H1 (cell line): ENCODE measurements around the gene DYNLT2B. TPM values are rescaled to one million over a fixed set of nuclear protein-coding genes. Genes with fewer than 3 reads are reported as not detected.

ENCODE experiments used
- CTCF ChIA-PET: fragments of 300-600 bp; sonication (Branson Sonifier 250); formaldehyde crosslinking; loops from one replicate; lab custom pipeline; 2021; ENCODE audit not compliant: partially characterized antibody; lab: Charles Lee
- POLR2A ChIA-PET: fragments of 300-600 bp; sonication (Branson Sonifier 250); formaldehyde crosslinking; loops from one replicate; lab custom pipeline; 2021; ENCODE audit warnings: inconsistent platforms; ENCODE audit not compliant: partially characterized antibody; lab: Charles Lee
- DNase-seq, 2 experiments: peaks; one replicate each; pipeline versions ENCODE4 v3.0.0 to v3.0.0-alpha.2; 2010 to 2022; ENCODE audit warnings: low spot score in 2 of 2, low read depth in 1 of 2, mixed read lengths in 1 of 2
- FAIRE-seq: peaks from 2 replicates; lab custom pipeline; 2011; peaks lifted over from hg19 to GRCh38; lab: Jason Lieb, UNC
- H2AFZ ChIP-seq: 2 replicates; pipeline ENCODE4 v1.8.1; 2012; ENCODE audit warnings: low read length, inconsistent platforms
- H2AK5ac ChIP-seq: 2 replicates; pipeline ENCODE4 v1.6.1; 2013; ENCODE audit warnings: low read depth, low read length
- H2BK120ac ChIP-seq: replicated peaks from 2 replicates; pipeline ENCODE3; 2013; ENCODE audit warnings: low read depth, low read length, inconsistent platforms
- H2BK12ac ChIP-seq: 2 replicates; pipeline ENCODE4 v1.6.1; 2013; ENCODE audit warnings: low read depth, low read length
- H2BK15ac ChIP-seq: 2 replicates; pipeline ENCODE4 v1.6.1; 2013; ENCODE audit warnings: low read length
- H2BK20ac ChIP-seq: 2 replicates; pipeline ENCODE4 v1.6.1; 2013; ENCODE audit warnings: low read length
- H2BK5ac ChIP-seq: 2 replicates; pipeline ENCODE4 v1.6.1; 2013; ENCODE audit warnings: low read depth, low read length
- H3K14ac ChIP-seq: 2 replicates; pipeline ENCODE4 v1.6.1; 2013; ENCODE audit warnings: inconsistent platforms; ENCODE audit not compliant: insufficient read length
- H3K18ac ChIP-seq: 2 replicates; pipeline ENCODE4 v1.6.1; 2013; ENCODE audit warnings: low read length; ENCODE audit errors: extremely low read depth
- H3K23ac ChIP-seq: 2 replicates; pipeline ENCODE4 v1.6.1; 2013; ENCODE audit warnings: inconsistent platforms; ENCODE audit not compliant: insufficient read length
- H3K23me2 ChIP-seq: 2 replicates; pipeline ENCODE4 v1.6.1; 2013; ENCODE audit warnings: low read depth, low read length
- H3K27ac ChIP-seq: 2 replicates; pipeline ENCODE4 v1.6.1; 2011; ENCODE audit warnings: low read depth, low read length, inconsistent platforms
- H3K27me3 ChIP-seq, 4 experiments: replicated peaks in 1 of 4; 1 replicate in 1 of 4; 2 replicates in 3 of 4; pipeline versions ENCODE4 v1.6.1 to v1.8.1; 2011 to 2013; ENCODE audit warnings: low read length in 3 of 4, mild to moderate bottlenecking in 3 of 4, inconsistent platforms in 2 of 4, mixed read lengths in 2 of 4, moderate library complexity in 1 of 4; ENCODE audit not compliant: control insufficient read depth in 3 of 4, insufficient read depth in 3 of 4; ENCODE audit errors: extremely low read depth in 1 of 4
- H3K36me3 ChIP-seq, 4 experiments: 2 replicates each; pipeline versions ENCODE4 v1.6.1 to v1.8.1; 2011 to 2013; ENCODE audit warnings: mild to moderate bottlenecking in 4 of 4, low read length in 3 of 4, moderate library complexity in 2 of 4, control low read depth in 1 of 4, inconsistent platforms in 1 of 4; ENCODE audit not compliant: insufficient read depth in 4 of 4, control insufficient read depth in 2 of 4
- H3K4ac ChIP-seq: replicated peaks from 2 replicates; pipeline ENCODE3; 2013; ENCODE audit warnings: low read length, low read depth, mixed read lengths, inconsistent platforms; ENCODE audit not compliant: insufficient read length
- H3K4me1 ChIP-seq, 4 experiments: replicated peaks in 1 of 4; 1 replicate in 1 of 4; 2 replicates in 3 of 4; pipeline versions ENCODE4 v1.6.1 to v1.8.1; 2011 to 2013; ENCODE audit warnings: low read length in 3 of 4, inconsistent platforms in 2 of 4, mixed read lengths in 1 of 4; ENCODE audit not compliant: insufficient read depth in 4 of 4, control insufficient read depth in 3 of 4
- H3K4me2 ChIP-seq, 2 experiments: 2 replicates each; pipeline versions ENCODE4 v1.6.1 to v1.8.1; 2011 to 2013; ENCODE audit warnings: low read depth in 2 of 2, low read length in 2 of 2, control low read depth in 1 of 2, inconsistent platforms in 1 of 2, mild to moderate bottlenecking in 1 of 2; ENCODE audit not compliant: insufficient read depth in 1 of 2
- H3K4me3 ChIP-seq, 4 experiments: fragments of 200-600, 300-600 bp in 1 of 4; sonication (generic), shearing (Covaris generic), sonication (Bioruptor Twin) in 1 of 4; 2 replicates each; pipeline versions ENCODE4 v1.5.1 to v1.8.1; 2011 to 2016; ENCODE audit warnings: low read length in 4 of 4, low read depth in 3 of 4, control low read depth in 2 of 4, inconsistent platforms in 2 of 4, mild to moderate bottlenecking in 2 of 4, mixed read lengths in 1 of 4, moderate library complexity in 1 of 4; ENCODE audit not compliant: insufficient read depth in 2 of 4; ENCODE audit errors: extremely low read depth in 1 of 4
- H3K56ac ChIP-seq: replicated peaks from 2 replicates; pipeline ENCODE3; 2013; ENCODE audit warnings: low read depth, mild to moderate bottlenecking, mixed read lengths, low read length, inconsistent platforms; ENCODE audit not compliant: insufficient read length
- H3K79me1 ChIP-seq: 2 replicates; pipeline ENCODE4 v1.6.1; 2013; ENCODE audit warnings: low read depth, low read length, control low read depth
- H3K79me2 ChIP-seq, 2 experiments: 2 replicates each; pipeline versions ENCODE4 v1.6.1 to v1.8.1; 2012 to 2013; ENCODE audit warnings: low read length in 2 of 2, mild to moderate bottlenecking in 2 of 2, inconsistent platforms in 1 of 2; ENCODE audit not compliant: insufficient read depth in 2 of 2, control insufficient read depth in 1 of 2
- H3K9ac ChIP-seq, 4 experiments: replicated peaks in 1 of 4; 1 replicate in 1 of 4; 2 replicates in 3 of 4; pipeline versions ENCODE4 v1.6.1 to v1.8.1; 2011 to 2013; ENCODE audit warnings: low read depth in 3 of 4, low read length in 3 of 4, control low read depth in 2 of 4, mild to moderate bottlenecking in 2 of 4, moderate library complexity in 2 of 4, inconsistent platforms in 1 of 4; ENCODE audit errors: extremely low read depth in 1 of 4
- H3K9me3 ChIP-seq, 2 experiments: 2 replicates each; pipeline versions ENCODE4 v1.6.1 to v1.8.1; 2012 to 2013; ENCODE audit warnings: mild to moderate bottlenecking in 2 of 2, moderate library complexity in 2 of 2, control low read depth in 1 of 2, inconsistent platforms in 1 of 2, low read depth in 1 of 2, low read length in 1 of 2, mixed read lengths in 1 of 2; ENCODE audit not compliant: insufficient read depth in 2 of 2
- H4K20me1 ChIP-seq, 2 experiments: replicated peaks in 1 of 2; 2 replicates each; pipeline versions ENCODE3 to v1.8.1; 2011 to 2013; ENCODE audit warnings: inconsistent platforms in 2 of 2, low read length in 2 of 2, mild to moderate bottlenecking in 1 of 2; ENCODE audit not compliant: insufficient read depth in 2 of 2, control insufficient read depth in 1 of 2
- H4K5ac ChIP-seq: 2 replicates; pipeline ENCODE4 v1.6.1; 2013; ENCODE audit warnings: low read length, low read depth, mixed read lengths, inconsistent platforms; ENCODE audit not compliant: insufficient read length
- H4K8ac ChIP-seq: 2 replicates; pipeline ENCODE4 v1.8.0; 2013; ENCODE audit warnings: mild to moderate bottlenecking, moderate library complexity, low read length, inconsistent platforms; ENCODE audit not compliant: insufficient read depth; ENCODE audit errors: extremely low read depth
- H4K91ac ChIP-seq: replicated peaks from 2 replicates; pipeline ENCODE3; 2013; ENCODE audit warnings: low read length, mixed read lengths, inconsistent platforms; ENCODE audit not compliant: insufficient read length
- BRCA1 ChIP-seq: IDR thresholded peaks from 2 replicates; pipeline ENCODE4 v1.6.1; 2012; ENCODE audit warnings: low read depth, low read length, improper control_type of control experiment
- CHD1 ChIP-seq: IDR thresholded peaks from 2 replicates; pipeline ENCODE4 v1.6.1; 2012; ENCODE audit warnings: low read depth, low read length, improper control_type of control experiment
- GTF2F1 ChIP-seq: IDR thresholded peaks from 2 replicates; pipeline ENCODE4 v1.6.1; 2012; ENCODE audit warnings: low read depth, low read length, improper control_type of control experiment, borderline replicate concordance
- HDAC2 ChIP-seq, 2 experiments: fragments of 300-600 bp in 1 of 2; sonication (generic) in 1 of 2; IDR thresholded peaks; 2 replicates each; pipeline ENCODE4 v1.6.1; 2011 to 2012; ENCODE audit warnings: low read depth in 2 of 2, low read length in 2 of 2, mild to moderate bottlenecking in 2 of 2, moderate library complexity in 2 of 2, borderline replicate concordance in 1 of 2, inconsistent platforms in 1 of 2
- JUN ChIP-seq: IDR thresholded peaks from 2 replicates; pipeline ENCODE4 v1.6.1; 2011; ENCODE audit warnings: low read depth, mild to moderate bottlenecking, improper control_type of control experiment, low read length
- KDM4A ChIP-seq: IDR thresholded peaks from one replicate; pipeline ENCODE4 v1.7.1; 2012; ENCODE audit warnings: low read depth, mild to moderate bottlenecking, moderate library complexity, low read length, inconsistent platforms; ENCODE audit not compliant: severe bottlenecking
- MAFK ChIP-seq: IDR thresholded peaks from 2 replicates; pipeline ENCODE4 v1.6.1; 2012; ENCODE audit warnings: low read depth, mild to moderate bottlenecking, improper control_type of control experiment, low read length
- PHF8 ChIP-seq: fragments of 200-600 bp; sonication (generic); conservative IDR thresholded peaks from 2 replicates; pipeline ENCODE4 v1.7.1; 2012; ENCODE audit warnings: low read depth, mild to moderate bottlenecking, inconsistent platforms, low read length, moderate library complexity
- POU5F1 ChIP-seq: IDR thresholded peaks from 2 replicates; pipeline ENCODE4 v1.6.1; 2011; ENCODE audit warnings: low read depth, mild to moderate bottlenecking, low read length, moderate library complexity
- SIRT6 ChIP-seq: IDR thresholded peaks from one replicate; pipeline ENCODE4 v1.7.1; 2012; ENCODE audit warnings: low read length, inconsistent platforms
- SP2 ChIP-seq: IDR thresholded peaks from 2 replicates; pipeline ENCODE4 v1.6.1; 2012; ENCODE audit warnings: mild to moderate bottlenecking, low read length, inconsistent platforms
- WGBS, 2 experiments: shearing (Covaris generic) in 1 of 2; methylation state at CpG; one replicate each; pipeline versions ENCODE4 v1.1.6 to v1.1.7; 2013 to 2015; ENCODE audit warnings: low lambda C conversion rate in 2 of 2, mixed read lengths in 2 of 2, inconsistent platforms in 1 of 2, low coverage in 1 of 2, missing lambda C conversion rate in 1 of 2; ENCODE audit not compliant: insufficient replicate concordance in 2 of 2, insufficient coverage in 1 of 2, insufficient read length in 1 of 2; ENCODE audit errors: extremely low coverage in 1 of 2, missing lambda C conversion rate in 1 of 2; 5-methylcytosine and 5-hydroxymethylcytosine counted together
- polyA plus RNA-seq, 7 experiments: library from polyadenylated mRNA; depleted of rRNA in 3 of 7; stranded (reverse) in 5 of 7; unstranded in 2 of 7; fragments of >200 nt in 5 of 7; fragments of 200-250 nt in 2 of 7; gene quantifications; 1 replicate in 5 of 7; 2 replicates in 1 of 7; 4 replicates in 1 of 7; pipeline versions ENCODE4 v1.2.1 to v1.2.3, GENCODE V29; 2011 to 2013; ENCODE audit warnings: missing spikeins in 2 of 7, mixed read lengths in 2 of 7
- total RNA-seq: library from RNA; stranded (reverse); fragmentation: NEBNext Ultra II Directional; extraction: Animal tissue kit (Norgen Biotek cat#: 25700); gene quantifications from 2 replicates; pipeline ENCODE4 v1.2.1, GENCODE V29; 2021
- TF ChIP-seq, protein P1 (sequence below): IDR thresholded peaks from 2 replicates; pipeline ENCODE4 v1.6.1; 2012; ENCODE audit warnings: low read length, inconsistent platforms
- TF ChIP-seq, protein P2 (sequence below): IDR thresholded peaks from 2 replicates; pipeline ENCODE4 v1.6.1; 2012; ENCODE audit warnings: inconsistent platforms

The DYNLT2B gene
- total and polyA plus RNA-seq, 2 of the 8 experiments (the other 6 are each of a cell fraction or from before 2014, with no cell fraction given) = 10.9 to 22.2 TPM

DNA sequence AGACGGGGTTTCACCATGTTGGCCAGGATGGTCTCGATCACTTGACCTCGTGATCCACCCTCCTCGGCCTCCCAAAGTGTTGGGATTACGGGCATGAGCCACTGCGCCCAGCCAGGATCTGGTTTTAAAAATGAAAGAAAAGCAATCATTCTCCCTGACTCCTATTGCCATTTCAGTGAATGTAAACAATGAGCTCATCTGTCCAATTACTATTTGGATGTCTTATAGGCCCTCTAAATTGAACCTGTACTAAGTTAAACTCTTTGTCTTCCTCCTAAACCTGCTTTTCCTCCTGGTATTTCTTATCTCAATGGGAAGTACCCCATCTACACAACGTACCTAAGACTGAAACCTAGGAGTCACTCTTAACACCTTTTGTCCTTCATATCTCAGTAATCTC, 54.2 kb downstream of the DYNLT2B start:
- no peak overlapping the region for H2BK120ac ChIP-seq
- no peak overlapping the region for H3K27ac ChIP-seq
- H3K27me3 ChIP-seq = no peaks in the 10 kb centered on the region
- H2BK12ac ChIP-seq = no peak overlapping the region
- no peaks in the 10 kb centered on the region for H3K79me2 ChIP-seq
- no peak overlapping the region for H2BK20ac ChIP-seq
- H3K56ac ChIP-seq = no peak overlapping the region
- no peak overlapping the region for H2BK5ac ChIP-seq
- no peak overlapping the region for H4K5ac ChIP-seq
- no peak overlapping the region for H2AFZ ChIP-seq
- no peak overlapping the region for H2AK5ac ChIP-seq
- H3K9me3 ChIP-seq = no peaks in the 10 kb centered on the region
- H4K91ac ChIP-seq = no peak overlapping the region
- ChIA-PET CTCF (interaction anchor here (0.7 to 1.8 kb wide), 4 partner anchors 11 to 265 kb away, joined by 3 to 8 read pairs (median 4); no protein-coding TSS in a partner anchor), POLR2A (no interaction called here)
- H3K4me1 ChIP-seq = peaks cover 0 to 6% (median 1%) of the 10 kb centered on the region in 4 experiments; a peak in 2 of 7 replicates
- FAIRE-seq = no peak
- no peak overlapping the region for H4K8ac ChIP-seq
- no peak for DNase-seq
- H3K18ac ChIP-seq = no peak overlapping the region
- peaks cover 0 to 1% of the 10 kb centered on the region in 2 experiments for H4K20me1 ChIP-seq
- no peak overlapping the region for H3K4me3 ChIP-seq
- H3K36me3 ChIP-seq = no peaks in the 10 kb centered on the region; a peak in 1 of 8 replicates
- no peak overlapping the region for H2BK15ac ChIP-seq
- H3K23ac ChIP-seq = no peak overlapping the region
- H3K79me1 ChIP-seq = no peaks in the 10 kb centered on the region
- no peak overlapping the region for H3K9ac ChIP-seq
- no peak overlapping the region for H3K4ac ChIP-seq
- H3K4me2 ChIP-seq = no peak overlapping the region
- WGBS, 2 experiments = 94% methylated on average over 7 of the region's 7 CpGs; no CpG with 5 or more reads in 1 of the 2 experiments
- H3K23me2 ChIP-seq = no peaks in the 10 kb centered on the region
- no peak overlapping the region for H3K14ac ChIP-seq
- no peak for TF ChIP-seq CHD1
- TF ChIP-seq KDM4A = no peak
- no peak for TF ChIP-seq SIRT6
- TF ChIP-seq PHF8 = no peak
- TF ChIP-seq POU5F1 = no peak
- TF ChIP-seq, protein P1, sequence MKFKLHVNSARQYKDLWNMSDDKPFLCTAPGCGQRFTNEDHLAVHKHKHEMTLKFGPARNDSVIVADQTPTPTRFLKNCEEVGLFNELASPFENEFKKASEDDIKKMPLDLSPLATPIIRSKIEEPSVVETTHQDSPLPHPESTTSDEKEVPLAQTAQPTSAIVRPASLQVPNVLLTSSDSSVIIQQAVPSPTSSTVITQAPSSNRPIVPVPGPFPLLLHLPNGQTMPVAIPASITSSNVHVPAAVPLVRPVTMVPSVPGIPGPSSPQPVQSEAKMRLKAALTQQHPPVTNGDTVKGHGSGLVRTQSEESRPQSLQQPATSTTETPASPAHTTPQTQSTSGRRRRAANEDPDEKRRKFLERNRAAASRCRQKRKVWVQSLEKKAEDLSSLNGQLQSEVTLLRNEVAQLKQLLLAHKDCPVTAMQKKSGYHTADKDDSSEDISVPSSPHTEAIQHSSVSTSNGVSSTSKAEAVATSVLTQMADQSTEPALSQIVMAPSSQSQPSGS = no peak
- TF ChIP-seq BRCA1 = no peak
- no peak for TF ChIP-seq HDAC2 (IDR thresholded peaks at IDR 0.05; ENCODE audit: borderline replicate concordance in 1 of 2, low read depth in 2 of 2, low read length in 2 of 2)
- TF ChIP-seq JUN = no peak
- TF ChIP-seq GTF2F1 = no peak
- TF ChIP-seq, protein P2, sequence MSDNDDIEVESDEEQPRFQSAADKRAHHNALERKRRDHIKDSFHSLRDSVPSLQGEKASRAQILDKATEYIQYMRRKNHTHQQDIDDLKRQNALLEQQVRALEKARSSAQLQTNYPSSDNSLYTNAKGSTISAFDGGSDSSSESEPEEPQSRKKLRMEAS = no peak
- TF ChIP-seq SP2 = no peak
- TF ChIP-seq MAFK = no peak
